GM23338 (cell line): ENCODE data around the gene PIK3C2B. TPM values are rescaled to one million over a fixed set of nuclear protein-coding genes. Genes with fewer than 3 reads are reported as not detected.

Source experiments
- CREB1 ChIP-seq: fragments of 250-450 bp; sonication (Bioruptor Pico); IDR thresholded peaks from 2 replicates; pipeline ENCODE4 v1.5.0; 2020; ENCODE audit warnings: low read depth, mild to moderate bottlenecking, moderate library complexity
- CTCF ChIP-seq, 2 experiments: fragments of 200-600 bp in 1 of 2; sonication (generic) in 1 of 2; conservative IDR thresholded peaks; 2 replicates each; pipeline versions ENCODE4 v1.5.1 to v1.6.1; 2016 to 2017; ENCODE audit warnings: antibody characterized with exemption in 2 of 2, low read depth in 2 of 2, mild to moderate bottlenecking in 2 of 2, moderate library complexity in 1 of 2
- ETS1 ChIP-seq: IDR thresholded peaks from 2 replicates; pipeline ENCODE4 v1.6.1; 2016; ENCODE audit warnings: antibody characterized with exemption
- EZH2 ChIP-seq: fragments of 200-600 bp; sonication (generic); IDR thresholded peaks from one replicate; pipeline ENCODE4 v1.8.0; 2017; ENCODE audit warnings: antibody characterized with exemption, mild to moderate bottlenecking, low read depth; ENCODE audit not compliant: unreplicated experiment
- POLR2AphosphoS5 ChIP-seq: IDR thresholded peaks from 2 replicates; pipeline ENCODE4 v1.6.1; 2016; ENCODE audit warnings: antibody characterized with exemption, low read depth
- ZNF114 ChIP-seq: fragments of 250-450 bp; sonication (Bioruptor Pico); IDR thresholded peaks from 2 replicates; pipeline ENCODE4 v1.5.0; 2020; ENCODE audit warnings: mild to moderate bottlenecking, moderate library complexity
- ZNF331 ChIP-seq: fragments of 250-450 bp; sonication (Bioruptor Pico); IDR thresholded peaks from 2 replicates; pipeline ENCODE4 v1.5.0; 2020; ENCODE audit warnings: low read depth, mild to moderate bottlenecking, moderate library complexity
- ZNF462 ChIP-seq: fragments of 250-450 bp; sonication (Bioruptor Pico); IDR thresholded peaks from 2 replicates; pipeline ENCODE4 v1.5.0; 2020; ENCODE audit warnings: mild to moderate bottlenecking, moderate library complexity
- polyA plus RNA-seq: library from polyadenylated mRNA; unstranded; fragments of >200 nt; fragmentation: Nextera tagmentation; extraction: Ambion mirVana; gene quantifications from 2 replicates; pipeline ENCODE4 v1.2.1, GENCODE V29; 2016
- total RNA-seq: library from RNA; depleted of rRNA; stranded (reverse); fragments of >200 nt; shearing (Covaris generic); gene quantifications from 2 replicates; pipeline ENCODE4 v1.2.3, GENCODE V29; 2014

PIK3C2B gene
- total and polyA plus RNA-seq, 2 experiments from 2014 or later: 4.8 to 19.0 TPM

- no peak for TF ChIP-seq ZNF462 (CRISPR knock-in tag)
- TF ChIP-seq CREB1 (CRISPR knock-in tag): no peak
- TF ChIP-seq ZNF114 (CRISPR knock-in tag): no peak
- TF ChIP-seq ETS1: no peak
- TF ChIP-seq POLR2AphosphoS5: no peak
- TF ChIP-seq EZH2: no peak
- no peak for TF ChIP-seq ZNF331
- TF ChIP-seq CTCF (conservative IDR thresholded peaks at IDR 0.05; ENCODE audit: low read depth in 2 of 2): no peak
Measured at GRCh38 chr1:204495078-204495753, 611 bp upstream of the PIK3C2B start (continued).
